Measurements from ENCODE around the gene KCTD6. TPM values are rescaled to one million over a fixed set of nuclear protein-coding genes. Genes with fewer than 3 reads are reported as not detected.

KCTD6 gene
- total RNA-seq, 1 experiment from 2014 or later = 14.2 TPM

- intact Hi-C loops (cut with micrococcal nuclease; ENCODE audit: unreplicated experiment) = no loop called here
- POLR2A ChIA-PET (ENCODE audit: low non-redundant PET) = no interaction called here
- BruUV-seq (replicated peaks) = no TSS peak
- no peak overlapping the region for H3K27ac ChIP-seq (ENCODE audit: low read depth, low read length, poor library complexity, severe bottlenecking)
- H3K27me3 ChIP-seq (replicated peaks; ENCODE audit: insufficient read depth, low read depth, low read length, poor library complexity) = no peaks in the 10 kb centered on the region
- no peaks in the 10 kb centered on the region for H3K9me3 ChIP-seq (ENCODE audit: low read depth, low read length, poor library complexity, severe bottlenecking)
- H3K4me3 ChIP-seq (ENCODE audit: low read depth, low read length, poor library complexity, severe bottlenecking) = no peak overlapping the region
- no peaks in the 10 kb centered on the region for H3K36me3 ChIP-seq (ENCODE audit: insufficient read depth, low read length, poor library complexity, severe bottlenecking)
- no peaks in the 10 kb centered on the region for H3K4me1 ChIP-seq (ENCODE audit: insufficient read depth, low read length, poor library complexity, severe bottlenecking)
- no peak for TF ChIP-seq EZH2 (IDR thresholded peaks at IDR 0.05; ENCODE audit: borderline replicate concordance, low read depth, low read length, poor library complexity, severe bottlenecking)
- no peak for TF ChIP-seq CTCF (conservative IDR thresholded peaks at IDR 0.05; ENCODE audit: low read depth, low read length)
- CTCF ChIA-PET = no interaction called here
- no peak for DNase-seq (ENCODE audit: low spot score)
Observed at GRCh38 chr3:58535531-58536500, 43.9 kb downstream of the KCTD6 start.

GRCh38 chr3:58536501-58537411, 44.9 kb downstream of the KCTD6 start, which contains the start of gene ACOX2:
Gene ACOX2 (minus strand): TSS chr3:58537190. CDS start chr3:58535106, 2,084 bp downstream.
- no peak for DNase-seq (ENCODE audit: low spot score)
- BruUV-seq (replicated peaks) = no TSS peak
- CTCF ChIA-PET = no interaction called here
- Histone ChIP-seq H3K4me3 (ENCODE audit: low read depth, low read length, poor library complexity, severe bottlenecking) (no peak within 1 kb of the TSS), H3K27me3 (replicated peaks; ENCODE audit: insufficient read depth, low read depth, low read length, poor library complexity) (no peaks in the 10 kb centered on the region), H3K27ac (ENCODE audit: low read depth, low read length, poor library complexity, severe bottlenecking) (no peak within 1 kb of the TSS), H3K36me3 (ENCODE audit: insufficient read depth, low read length, poor library complexity, severe bottlenecking) (no peaks in the 10 kb centered on the region), H3K9me3 (ENCODE audit: low read depth, low read length, poor library complexity, severe bottlenecking) (no peaks in the 10 kb centered on the region), H3K4me1 (ENCODE audit: insufficient read depth, low read length, poor library complexity, severe bottlenecking) (no peaks in the 10 kb centered on the region)
- TF ChIP-seq CTCF (conservative IDR thresholded peaks at IDR 0.05; ENCODE audit: low read depth, low read length) (no peak), EZH2 (IDR thresholded peaks at IDR 0.05; ENCODE audit: borderline replicate concordance, low read depth, low read length, poor library complexity, severe bottlenecking) (no peak)
- intact Hi-C loops (cut with micrococcal nuclease; ENCODE audit: unreplicated experiment) = no loop called here
- POLR2A ChIA-PET (ENCODE audit: low non-redundant PET) = no interaction called here

- TF ChIP-seq CTCF (conservative IDR thresholded peaks at IDR 0.05; ENCODE audit: low read depth, low read length) (no peak), EZH2 (IDR thresholded peaks at IDR 0.05; ENCODE audit: borderline replicate concordance, low read depth, low read length, poor library complexity, severe bottlenecking) (no peak)
- intact Hi-C loops (cut with micrococcal nuclease; ENCODE audit: unreplicated experiment) = no loop called here
- CTCF ChIA-PET = no interaction called here
- BruUV-seq (replicated peaks) = no TSS peak
- Histone ChIP-seq H3K4me1 (ENCODE audit: insufficient read depth, low read length, poor library complexity, severe bottlenecking) (no peaks in the 10 kb centered on the region), H3K36me3 (ENCODE audit: insufficient read depth, low read length, poor library complexity, severe bottlenecking) (no peaks in the 10 kb centered on the region), H3K4me3 (ENCODE audit: low read depth, low read length, poor library complexity, severe bottlenecking) (no peak overlapping the region), H3K9me3 (ENCODE audit: low read depth, low read length, poor library complexity, severe bottlenecking) (no peaks in the 10 kb centered on the region), H3K27me3 (replicated peaks; ENCODE audit: insufficient read depth, low read depth, low read length, poor library complexity) (no peaks in the 10 kb centered on the region), H3K27ac (ENCODE audit: low read depth, low read length, poor library complexity, severe bottlenecking) (no peak overlapping the region)
- DNase-seq (ENCODE audit: low spot score) = no peak
- POLR2A ChIA-PET (ENCODE audit: low non-redundant PET) = no interaction called here
Observed at GRCh38 chr3:58537412-58538301, 45.8 kb downstream of the KCTD6 start.

Measured in A673 (cell line).